ENCODE data around the gene CETP. TPM values are rescaled to one million over a fixed set of nuclear protein-coding genes. Genes with fewer than 3 reads are reported as not detected.

CETP gene
- total and polyA plus RNA-seq, 2 donors (not counting 1 experiment from before 2014, with no cell fraction given) = 0.06 TPM; not detected in 1

- DNase-seq (ENCODE audit: low read depth in 2 of 2) = no peak
- H3K4me1 ChIP-seq (ENCODE audit: control insufficient read depth, extremely low read depth, insufficient read depth, low read length) = peaks cover 6% of the 10 kb centered on the region
These were observed 13.5 kb upstream of the CETP start for GRCh38 chr16:56948234-56948633.

GRCh38 chr16:56950051-56950450 lies 11.7 kb upstream of the CETP start:
- DNase-seq (ENCODE audit: low read depth in 2 of 2) = no peak
- Histone ChIP-seq H3K27me3 (ENCODE audit: control insufficient read depth, insufficient read depth, low read length) (no peaks in the 10 kb centered on the region), H3K9ac (ENCODE audit: insufficient read depth, low read length) (no peak overlapping the region), H3K9me3 (ENCODE audit: control insufficient read depth, insufficient read depth, low read depth, low read length) (no peaks in the 10 kb centered on the region), H3K4me1 (ENCODE audit: control insufficient read depth, extremely low read depth, insufficient read depth, low read length) (peaks cover under 1% of the 10 kb centered on the region), H3K27ac (ENCODE audit: insufficient read depth, low read length) (no peak overlapping the region), H4K20me1 (ENCODE audit: control insufficient read depth, extremely low read depth, insufficient read depth, low read length) (no peaks in the 10 kb centered on the region), H2AFZ (ENCODE audit: low read length) (no peak overlapping the region), H3K79me2 (ENCODE audit: control insufficient read depth, insufficient read depth, low read length) (no peaks in the 10 kb centered on the region), H3K4me2 (ENCODE audit: extremely low read depth, insufficient read depth, low read length) (no peak overlapping the region), H3K4me3 (replicated peaks in 1 of 4; ENCODE audit: control extremely low read depth in 1 of 4, insufficient read depth in 1 of 4, low read depth in 3 of 4, low read length in 4 of 4) (no peak overlapping the region), H3K36me3 (ENCODE audit: control insufficient read depth, insufficient read depth, low read length) (peaks cover 3% of the 10 kb centered on the region)
- TF ChIP-seq EZH2 (IDR thresholded peaks at IDR 0.05; ENCODE audit: low read length, missing control alignments) (no peak), CTCF (conservative IDR thresholded peaks at IDR 0.05 in 1 of 2, IDR thresholded peaks at IDR 0.05 in 1 of 2; ENCODE audit: low read depth in 1 of 2, low read length in 2 of 2) (no peak)

More at GRCh38 chr16:56948234-56948633, 13.5 kb upstream of the CETP start:
- Histone ChIP-seq H2AFZ (ENCODE audit: low read length) (no peak overlapping the region), H3K79me2 (ENCODE audit: control insufficient read depth, insufficient read depth, low read length) (no peaks in the 10 kb centered on the region), H4K20me1 (ENCODE audit: control insufficient read depth, extremely low read depth, insufficient read depth, low read length) (no peaks in the 10 kb centered on the region), H3K9ac (ENCODE audit: insufficient read depth, low read length) (no peak overlapping the region), H3K4me2 (ENCODE audit: extremely low read depth, insufficient read depth, low read length) (no peak overlapping the region), H3K4me3 (replicated peaks in 1 of 4; ENCODE audit: control extremely low read depth in 1 of 4, insufficient read depth in 1 of 4, low read depth in 3 of 4, low read length in 4 of 4) (no peak overlapping the region), H3K27me3 (ENCODE audit: control insufficient read depth, insufficient read depth, low read length) (no peaks in the 10 kb centered on the region), H3K9me3 (ENCODE audit: control insufficient read depth, insufficient read depth, low read depth, low read length) (no peaks in the 10 kb centered on the region), H3K36me3 (ENCODE audit: control insufficient read depth, insufficient read depth, low read length) (peaks cover 14% of the 10 kb centered on the region), H3K27ac (ENCODE audit: insufficient read depth, low read length) (no peak overlapping the region)
- no peak for TF ChIP-seq EZH2 (IDR thresholded peaks at IDR 0.05; ENCODE audit: low read length, missing control alignments)
- TF ChIP-seq CTCF (conservative IDR thresholded peaks at IDR 0.05 in 1 of 2, IDR thresholded peaks at IDR 0.05 in 1 of 2; ENCODE audit: low read depth in 1 of 2, low read length in 2 of 2) = no peak

- Histone ChIP-seq H4K20me1 (ENCODE audit: control insufficient read depth, extremely low read depth, insufficient read depth, low read length) (no peaks in the 10 kb centered on the region), H3K27ac (ENCODE audit: insufficient read depth, low read length) (no peak overlapping the region), H3K9me3 (ENCODE audit: control insufficient read depth, insufficient read depth, low read depth, low read length) (no peaks in the 10 kb centered on the region), H3K4me3 (replicated peaks in 1 of 4; ENCODE audit: control extremely low read depth in 1 of 4, insufficient read depth in 1 of 4, low read depth in 3 of 4, low read length in 4 of 4) (no peak overlapping the region), H3K4me1 (ENCODE audit: control insufficient read depth, extremely low read depth, insufficient read depth, low read length) (no peaks in the 10 kb centered on the region), H3K36me3 (ENCODE audit: control insufficient read depth, insufficient read depth, low read length) (peaks cover under 1% of the 10 kb centered on the region), H3K9ac (ENCODE audit: insufficient read depth, low read length) (no peak overlapping the region), H2AFZ (ENCODE audit: low read length) (no peak overlapping the region), H3K4me2 (ENCODE audit: extremely low read depth, insufficient read depth, low read length) (no peak overlapping the region), H3K79me2 (ENCODE audit: control insufficient read depth, insufficient read depth, low read length) (no peaks in the 10 kb centered on the region), H3K27me3 (ENCODE audit: control insufficient read depth, insufficient read depth, low read length) (no peaks in the 10 kb centered on the region)
- no peak for DNase-seq (ENCODE audit: low read depth in 2 of 2)
- TF ChIP-seq CTCF (conservative IDR thresholded peaks at IDR 0.05 in 1 of 2, IDR thresholded peaks at IDR 0.05 in 1 of 2; ENCODE audit: low read depth in 1 of 2, low read length in 2 of 2) = no peak
- TF ChIP-seq EZH2 (IDR thresholded peaks at IDR 0.05; ENCODE audit: low read length, missing control alignments) = no peak
These were observed 11.3 kb upstream of the CETP start for GRCh38 chr16:56950455-56950854.

Measured in fibroblast of lung (primary cell).